GM18526 (cell line): ENCODE measurements around the gene RFXAP.

Source experiments
- POLR2A ChIP-seq: IDR thresholded peaks from 3 replicates; pipeline ENCODE4 v1.6.1; 2011; ENCODE audit not compliant: insufficient read length; ENCODE audit errors: extremely low read depth

The RFXAP gene

DNA sequence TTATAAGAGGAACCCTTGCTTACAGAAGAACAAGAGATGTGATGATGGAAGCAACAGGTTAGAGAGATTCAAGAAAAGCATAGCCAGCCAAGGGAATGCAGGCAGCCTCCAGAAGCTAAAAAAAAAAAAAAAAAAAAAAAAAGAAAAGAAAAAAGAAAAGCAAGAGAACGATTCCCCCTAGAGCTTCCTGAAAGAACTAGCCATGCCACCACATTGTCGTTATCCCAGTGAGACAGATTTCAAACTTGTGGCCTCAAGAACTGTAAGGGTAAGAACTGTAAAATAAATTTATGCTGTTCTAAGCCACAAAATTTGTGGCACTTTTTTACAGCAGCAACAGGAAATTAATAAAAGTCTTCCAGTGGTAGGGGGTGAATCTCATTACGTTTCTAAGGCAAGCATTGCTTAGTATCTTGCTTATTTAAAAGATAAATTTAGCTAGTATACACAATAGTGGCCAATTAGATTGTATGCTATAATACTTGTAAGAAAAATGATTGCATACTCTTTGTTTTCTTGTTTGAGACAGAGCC is 21.8 kb downstream of the RFXAP start:
- no peak for TF ChIP-seq POLR2A

DNA sequence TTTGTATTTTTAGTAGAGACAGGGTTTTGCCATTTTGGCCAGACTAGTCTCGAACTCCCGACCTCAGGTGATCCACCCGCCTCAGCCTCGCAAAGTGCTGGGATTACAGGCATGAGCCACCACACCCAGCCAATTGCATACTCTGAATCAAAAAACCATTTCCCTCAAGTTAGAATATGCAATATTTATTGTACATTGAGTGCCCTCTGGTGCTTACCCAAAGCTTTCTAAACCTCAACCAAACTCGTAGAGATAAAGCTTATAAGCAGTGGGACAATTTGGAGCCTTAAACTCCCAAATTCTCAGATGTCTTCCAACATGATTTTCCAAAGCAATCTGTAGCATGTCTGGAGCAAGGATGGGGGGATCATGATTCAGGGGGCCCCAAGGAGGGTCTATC is 22.4 kb downstream of the RFXAP start:
- TF ChIP-seq POLR2A = no peak

DNA sequence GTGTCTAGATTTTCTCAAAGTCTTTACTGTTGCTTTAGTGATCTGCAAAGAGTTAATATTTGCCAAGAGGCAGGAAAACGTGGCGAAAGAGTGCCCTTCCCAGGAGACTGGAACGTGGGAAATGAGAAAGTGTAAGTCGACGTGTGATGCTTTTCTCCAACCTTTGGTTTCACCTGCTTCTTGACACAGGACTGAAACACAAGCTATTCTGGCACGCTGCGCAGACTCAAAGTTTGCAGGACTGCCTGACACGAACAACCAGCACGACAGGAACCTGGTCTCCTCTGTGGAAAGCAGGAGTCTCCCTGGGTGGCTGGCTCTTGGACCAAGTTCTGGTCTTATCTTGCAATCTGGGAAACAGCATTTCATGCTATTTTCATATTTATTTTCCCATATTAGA is 28.6 kb downstream of the RFXAP start:
- TF ChIP-seq POLR2A = no peak

DNA sequence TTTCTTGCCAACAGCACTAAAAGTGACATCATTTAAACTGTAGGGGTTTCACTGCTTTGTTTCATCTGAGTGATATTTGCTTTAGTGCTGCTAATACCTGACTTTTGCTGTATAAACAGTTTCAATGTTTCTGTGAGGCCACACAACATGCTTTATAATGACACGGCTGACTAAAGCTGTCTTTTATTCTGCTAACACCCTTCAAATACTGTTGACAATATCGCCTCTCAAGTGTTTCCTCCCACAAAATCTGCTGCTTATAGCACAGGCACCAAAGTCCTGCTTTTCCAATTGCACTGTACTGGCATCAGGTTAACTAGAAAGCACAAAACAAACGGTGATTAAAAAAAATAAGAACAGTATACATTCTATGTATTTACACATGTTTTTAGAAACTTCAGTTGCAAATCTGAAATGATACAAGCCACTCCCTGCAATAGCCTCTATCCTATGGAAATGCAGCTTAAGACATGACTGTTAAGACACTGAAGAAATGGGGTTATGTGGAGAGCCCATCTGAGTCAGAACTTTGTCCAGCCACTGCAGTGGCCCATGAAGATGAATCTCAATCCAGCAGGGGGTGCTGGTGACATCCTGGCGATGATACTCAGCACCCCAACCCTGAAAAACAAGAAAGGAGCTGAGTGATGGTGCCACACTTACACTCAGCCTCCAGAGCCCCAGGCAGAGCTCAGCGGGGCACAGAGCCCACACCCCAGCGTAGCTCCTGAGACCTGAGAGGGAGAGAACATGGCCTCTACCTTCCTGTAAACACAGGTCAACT is 29.4 kb downstream of the RFXAP start:
- TF ChIP-seq POLR2A = no peak

DNA sequence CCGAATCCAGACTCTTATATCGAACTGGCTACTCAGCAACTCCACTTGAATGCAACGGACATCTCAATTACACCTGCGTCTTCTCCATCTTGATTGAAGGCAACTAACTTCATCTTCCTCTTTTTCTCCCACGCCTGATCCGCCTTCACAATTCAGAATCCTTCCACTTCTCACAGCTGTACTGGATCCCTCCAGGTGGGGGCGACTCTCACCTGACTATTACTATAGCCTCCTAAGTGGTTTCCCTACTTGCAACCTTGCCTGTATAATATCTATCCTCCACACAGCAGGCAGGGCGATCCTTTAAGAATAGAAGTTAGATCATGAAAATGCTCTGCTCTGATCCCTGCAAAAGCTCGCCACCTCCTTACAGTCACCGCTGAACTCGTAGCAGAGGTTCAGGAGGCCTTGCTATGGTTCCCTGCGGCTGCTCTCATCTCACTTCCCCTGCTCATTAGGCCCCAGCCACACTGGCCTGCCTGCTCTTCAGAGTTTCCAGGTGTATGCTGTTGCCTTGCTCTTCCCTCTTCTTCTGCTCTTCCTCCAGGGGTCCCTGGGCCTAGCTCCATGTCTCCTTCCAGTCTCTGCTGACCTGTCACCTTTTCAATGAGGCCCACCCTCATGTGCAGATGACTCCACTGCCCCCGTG is 31.9 kb downstream of the RFXAP start:
- TF ChIP-seq POLR2A = no peak

DNA sequence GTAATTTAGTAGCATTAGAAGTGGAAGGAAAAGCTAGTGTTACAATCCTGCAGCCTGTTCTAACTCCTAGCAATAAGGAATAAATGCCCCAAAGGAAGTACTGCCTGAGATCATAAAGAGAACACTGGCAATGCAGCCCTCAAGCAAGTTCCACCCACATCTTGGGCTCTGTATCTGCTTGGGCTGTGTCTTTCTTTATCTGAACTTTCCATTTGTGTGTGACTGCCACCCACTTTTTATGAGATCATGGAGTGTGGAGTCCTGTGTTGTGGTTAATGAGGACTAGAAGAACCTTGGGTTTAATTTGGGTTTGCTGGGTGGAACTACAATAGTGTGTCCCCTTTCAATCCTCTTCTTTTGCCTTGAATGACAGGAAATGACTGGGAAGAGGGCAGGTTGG is 38.2 kb downstream of the RFXAP start:
- no peak for TF ChIP-seq POLR2A

DNA sequence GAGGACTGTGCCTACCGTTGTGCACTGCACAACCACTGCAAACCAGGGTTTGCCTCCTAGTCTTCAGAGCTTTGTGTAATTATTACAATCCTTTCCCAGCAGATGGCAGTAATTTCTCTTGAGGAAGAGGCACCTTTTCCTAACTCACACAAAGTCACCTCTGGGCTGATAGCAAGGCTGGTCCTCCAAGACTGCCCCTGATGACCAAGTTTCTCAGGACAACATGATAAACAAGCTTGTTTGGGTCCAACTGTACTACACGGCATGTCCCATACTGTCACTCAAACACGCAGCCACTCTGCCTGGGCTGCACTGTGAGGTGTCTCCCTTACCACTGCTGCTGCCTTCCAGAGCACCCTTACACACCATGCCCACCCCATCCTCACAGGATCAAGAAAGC is 39.3 kb downstream of the RFXAP start:
- TF ChIP-seq POLR2A = no peak

DNA sequence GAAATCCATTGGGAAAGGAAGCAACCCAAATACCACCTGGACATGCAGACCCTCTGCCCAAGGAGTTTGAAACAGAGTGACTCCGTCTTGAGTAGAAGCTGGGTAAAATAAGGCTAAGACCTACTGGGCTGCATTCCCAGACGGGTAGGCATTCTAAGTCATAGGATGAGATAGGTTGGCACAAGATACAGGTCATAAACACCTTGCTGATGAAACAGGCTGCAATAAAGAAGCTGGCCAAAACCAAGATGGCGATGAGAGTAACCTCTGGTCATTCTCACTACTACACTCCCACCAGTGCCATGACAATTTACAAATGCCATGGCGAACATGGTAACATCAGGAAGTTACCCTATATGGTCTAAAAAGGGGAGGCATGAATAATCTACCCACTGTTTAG is 40.2 kb downstream of the RFXAP start:
- TF ChIP-seq POLR2A = no peak

DNA sequence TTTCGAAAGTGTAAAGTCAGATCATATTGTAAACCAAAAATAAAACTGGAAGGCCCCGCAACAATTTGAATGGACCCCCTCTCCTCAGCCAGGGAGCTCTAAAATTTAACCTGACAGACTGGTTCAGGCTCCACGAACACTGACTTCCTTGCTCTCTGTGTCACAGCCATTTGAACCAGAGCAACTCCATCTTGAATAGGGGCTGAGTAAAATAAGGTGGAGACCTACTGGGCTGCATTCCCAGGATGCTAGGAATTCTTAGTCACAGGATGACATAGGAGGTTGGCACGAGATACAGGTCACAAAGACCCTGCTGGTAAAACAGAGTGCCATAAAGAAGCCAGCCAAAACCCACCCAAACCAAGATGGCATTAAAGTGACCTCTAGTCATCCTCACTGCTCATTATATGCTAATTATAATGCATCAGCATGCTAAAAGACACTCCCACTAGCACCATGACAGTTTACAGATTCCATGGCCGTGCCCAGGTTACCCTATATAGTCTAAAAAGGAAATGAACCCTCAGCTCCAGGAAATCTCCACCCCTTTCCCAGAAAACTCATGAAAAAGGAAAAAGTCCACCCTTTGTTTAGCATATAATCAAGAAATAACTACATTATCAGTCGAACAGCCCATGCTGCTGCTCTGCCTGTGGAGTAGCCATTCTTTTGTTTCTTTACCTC is 43.1 kb downstream of the RFXAP start:
- TF ChIP-seq POLR2A = no peak

DNA sequence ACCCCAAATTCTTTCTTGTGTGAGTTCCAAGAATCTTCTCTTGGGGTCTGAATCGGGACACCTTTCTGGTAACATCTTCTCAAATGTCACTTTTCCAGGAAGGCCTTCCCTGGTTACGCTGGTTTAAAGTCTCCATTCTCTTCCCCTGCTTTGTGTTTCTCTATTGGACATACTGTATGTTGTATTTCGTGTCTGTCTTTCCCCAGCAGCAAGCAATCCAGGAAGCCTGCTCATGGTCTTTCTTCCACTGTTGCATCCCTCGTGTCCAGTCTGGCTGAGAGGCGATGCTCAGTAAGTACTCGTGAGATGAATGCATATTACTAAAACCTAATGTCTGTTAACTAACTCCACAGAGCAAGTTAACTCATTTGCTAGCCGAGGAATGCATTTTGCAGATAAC is 43.7 kb downstream of the RFXAP start:
- TF ChIP-seq POLR2A = no peak

DNA sequence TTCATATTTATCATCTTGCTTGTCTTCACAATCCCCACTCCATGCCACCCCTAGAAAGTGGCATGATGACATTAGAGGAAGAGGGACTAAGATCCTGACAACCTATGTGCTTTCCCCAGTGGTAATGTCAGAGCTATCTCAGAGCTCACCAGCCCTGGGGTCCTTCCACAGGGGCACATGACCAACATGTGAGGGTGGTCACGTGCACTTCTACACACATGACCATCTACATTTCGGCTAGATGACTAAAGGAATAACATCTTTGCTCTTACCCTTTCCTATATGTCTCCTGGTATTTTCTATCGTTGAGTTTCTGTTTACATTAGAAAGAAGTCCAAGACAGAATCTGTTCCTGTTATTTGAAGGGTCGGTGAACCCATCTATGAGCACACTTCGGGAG is 46.2 kb downstream of the RFXAP start:
- no peak for TF ChIP-seq POLR2A

DNA sequence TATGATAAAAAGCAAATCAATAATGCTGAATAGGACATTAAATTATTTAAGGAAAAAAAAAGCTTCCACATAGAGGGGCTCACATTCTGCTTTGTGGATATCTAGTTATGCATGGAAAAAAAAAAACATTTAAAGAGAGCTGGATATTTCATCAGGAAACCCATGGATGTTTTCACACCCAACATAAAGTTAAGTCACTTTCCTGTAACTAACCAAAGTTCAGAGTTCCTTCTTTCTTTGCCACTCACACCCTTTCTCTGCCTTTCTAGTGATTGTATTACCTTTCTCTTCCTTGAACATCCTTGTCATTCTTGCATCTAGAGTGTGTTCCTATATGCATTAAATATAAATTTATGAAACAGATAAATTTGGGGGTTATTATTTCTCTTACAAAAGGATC is 47.2 kb downstream of the RFXAP start:
- TF ChIP-seq POLR2A = no peak

DNA sequence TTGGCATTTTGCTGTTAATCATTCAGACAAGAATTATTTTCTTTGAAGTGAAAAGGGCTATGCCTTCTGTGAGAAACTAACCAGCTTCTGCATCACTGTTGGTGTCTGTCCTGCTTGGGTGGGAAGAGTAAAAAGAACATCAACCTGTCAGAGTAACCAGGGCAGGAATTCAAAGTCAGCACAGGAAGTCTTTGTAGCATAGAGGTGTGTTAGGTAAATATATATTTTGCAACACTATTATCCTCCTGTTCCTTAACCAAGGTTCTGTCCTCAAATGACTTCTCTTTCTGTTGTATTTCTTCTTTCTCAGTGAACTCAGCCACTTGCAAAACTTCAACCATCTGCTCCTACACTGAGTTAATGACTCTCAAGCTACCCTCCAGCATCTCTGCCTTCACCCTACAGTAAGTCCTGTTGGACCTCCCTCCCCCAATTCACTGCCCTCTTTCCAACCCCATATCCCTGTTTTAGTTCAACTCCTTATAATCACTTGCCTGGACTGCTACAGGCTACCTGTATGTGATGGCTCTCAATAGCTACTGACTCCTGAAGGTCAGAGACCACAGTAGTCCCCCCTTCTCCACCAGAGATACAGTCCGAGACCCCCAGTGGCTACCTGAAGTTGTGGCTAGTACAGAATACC is 51.1 kb downstream of the RFXAP start:
- TF ChIP-seq POLR2A = no peak

DNA sequence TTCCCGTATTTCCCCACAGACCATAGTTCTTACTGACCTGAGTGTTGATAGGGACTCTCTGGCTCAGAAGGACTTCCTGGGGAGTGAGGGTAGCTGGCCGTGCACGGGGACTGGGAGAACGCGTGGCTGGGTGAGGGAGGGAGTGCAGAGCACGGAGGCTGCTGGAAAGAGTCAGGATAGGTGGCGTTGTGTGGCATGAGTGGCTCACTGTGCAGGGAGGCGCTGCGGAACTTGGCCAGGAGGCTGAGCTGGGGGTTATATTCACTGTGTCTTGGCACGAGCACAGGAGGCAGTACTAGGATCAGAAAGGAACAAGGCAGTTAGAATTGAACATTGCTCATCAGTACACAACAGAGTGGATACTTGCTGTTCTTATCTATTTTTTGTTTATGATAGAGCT is 53.6 kb downstream of the RFXAP start:
- TF ChIP-seq POLR2A = no peak

DNA sequence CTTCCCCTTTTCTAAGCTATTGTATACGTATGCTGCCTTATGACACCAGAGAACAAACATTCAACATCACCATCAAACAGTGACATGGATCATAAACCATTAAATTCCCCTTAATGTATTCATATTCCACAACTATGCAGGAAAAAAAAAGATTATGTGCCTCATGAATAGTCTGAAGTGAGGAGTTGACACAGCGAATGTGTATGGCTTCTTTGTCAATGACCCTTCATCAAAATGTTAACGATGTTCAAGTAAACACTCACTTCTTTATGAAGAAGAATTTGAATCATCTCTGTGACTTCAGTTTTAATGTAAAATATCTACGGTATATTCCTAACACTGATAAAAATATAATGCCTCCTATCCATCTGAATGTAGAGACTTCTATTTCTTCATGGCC is 56.4 kb downstream of the RFXAP start:
- TF ChIP-seq POLR2A = no peak

DNA sequence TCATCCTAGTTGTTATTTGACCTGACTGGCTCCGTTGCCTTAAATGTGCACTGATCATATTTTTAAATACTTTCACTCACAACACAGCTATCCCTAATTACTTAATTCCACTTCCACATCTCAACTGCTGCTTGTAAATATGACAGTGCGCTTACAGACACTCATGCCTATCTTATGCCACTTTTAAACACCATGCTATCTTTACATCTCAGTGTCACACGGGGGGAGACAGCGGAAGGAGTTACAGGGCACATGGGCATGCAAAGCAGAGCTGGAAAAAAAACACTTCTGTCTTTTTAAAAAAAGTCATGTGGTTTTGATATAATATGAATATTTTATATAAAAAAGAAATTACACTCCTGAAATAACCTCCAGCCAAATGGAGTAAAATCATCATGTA is 56.9 kb downstream of the RFXAP start:
- no peak for TF ChIP-seq POLR2A
